IMR-90 (cell line): ENCODE results near the gene AUTS2.

ENCODE experiments used
- CEBPB ChIP-seq: IDR thresholded peaks from 2 replicates; pipeline ENCODE4 v1.6.1; 2012; ENCODE audit warnings: low read depth, low read length, improper control_type of control experiment
- CHD1 ChIP-seq: IDR thresholded peaks from 2 replicates; pipeline ENCODE4 v1.6.1; 2012; ENCODE audit warnings: low read depth, low read length, improper control_type of control experiment
- MAFK ChIP-seq: IDR thresholded peaks from 2 replicates; pipeline ENCODE4 v1.6.1; 2012; ENCODE audit warnings: low read depth, low read length, improper control_type of control experiment
- MXI1 ChIP-seq: IDR thresholded peaks from 2 replicates; pipeline ENCODE4 v1.6.1; 2012; ENCODE audit warnings: low read depth, mild to moderate bottlenecking, low read length, moderate library complexity, borderline replicate concordance
- NFE2L2 ChIP-seq: fragments of 150-350 bp; IDR thresholded peaks from 2 replicates; pipeline ENCODE4 v1.6.1; 2016; ENCODE audit warnings: low read depth, mild to moderate bottlenecking, low read length
- POLR2A ChIP-seq: IDR thresholded peaks from 2 replicates; pipeline ENCODE4 v1.6.1; 2012; ENCODE audit warnings: mild to moderate bottlenecking, low read depth, low read length
- RCOR1 ChIP-seq: IDR thresholded peaks from 2 replicates; pipeline ENCODE4 v1.6.1; 2012; ENCODE audit warnings: mild to moderate bottlenecking, low read length, improper control_type of control experiment; ENCODE audit not compliant: insufficient replicate concordance
- SMC3 ChIP-seq: fragments of 150-350 bp; IDR thresholded peaks from 2 replicates; pipeline ENCODE4 v1.6.1; 2016; ENCODE audit warnings: low read depth, mild to moderate bottlenecking, antibody characterized with exemption, low read length, moderate library complexity
- TF ChIP-seq, protein P1 (sequence below): fragments of 150-350 bp; IDR thresholded peaks from 2 replicates; pipeline ENCODE4 v1.6.1; 2017; ENCODE audit warnings: mild to moderate bottlenecking, antibody characterized with exemption, low read length, low read depth
- TF ChIP-seq, protein P2 (sequence below): conservative IDR thresholded peaks from 2 replicates; pipeline ENCODE4 v1.5.1; 2012; ENCODE audit warnings: mild to moderate bottlenecking, low read depth, low read length, improper control_type of control experiment
- TF ChIP-seq, protein P3 (sequence below): fragments of 150-350 bp; IDR thresholded peaks from 2 replicates; pipeline ENCODE4 v1.6.1; 2016; ENCODE audit warnings: low read depth, mild to moderate bottlenecking, low read length, moderate library complexity, borderline replicate concordance

DNA sequence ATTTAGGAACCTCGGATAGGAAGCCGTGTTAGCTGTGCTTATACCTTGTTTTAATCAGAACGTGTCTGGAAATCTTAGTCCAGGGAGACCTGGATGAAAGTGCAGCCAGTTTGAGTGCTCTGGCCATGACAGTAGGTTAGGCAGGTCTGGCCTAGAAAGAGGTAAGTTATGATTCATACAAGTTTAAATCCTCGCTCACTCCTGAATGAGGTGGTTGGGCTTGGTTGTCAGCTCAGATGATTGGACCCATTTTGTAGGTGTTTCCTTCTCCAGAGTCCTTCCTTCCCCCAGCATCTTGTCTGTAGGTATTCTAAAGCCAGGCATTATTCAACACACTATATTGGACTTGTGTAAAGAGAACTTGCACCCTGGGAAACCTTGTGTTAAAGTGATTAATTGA, 971.8 kb downstream of the AUTS2 start:
- TF ChIP-seq, protein P1, sequence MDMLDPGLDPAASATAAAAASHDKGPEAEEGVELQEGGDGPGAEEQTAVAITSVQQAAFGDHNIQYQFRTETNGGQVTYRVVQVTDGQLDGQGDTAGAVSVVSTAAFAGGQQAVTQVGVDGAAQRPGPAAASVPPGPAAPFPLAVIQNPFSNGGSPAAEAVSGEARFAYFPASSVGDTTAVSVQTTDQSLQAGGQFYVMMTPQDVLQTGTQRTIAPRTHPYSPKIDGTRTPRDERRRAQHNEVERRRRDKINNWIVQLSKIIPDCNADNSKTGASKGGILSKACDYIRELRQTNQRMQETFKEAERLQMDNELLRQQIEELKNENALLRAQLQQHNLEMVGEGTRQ = no peak
- TF ChIP-seq SMC3 (no peak), POLR2A (no peak), CEBPB (no peak), MAFK (no peak), CHD1 (no peak), RCOR1 (no peak), MXI1 (no peak), NFE2L2 (no peak)
- TF ChIP-seq, protein P2, sequence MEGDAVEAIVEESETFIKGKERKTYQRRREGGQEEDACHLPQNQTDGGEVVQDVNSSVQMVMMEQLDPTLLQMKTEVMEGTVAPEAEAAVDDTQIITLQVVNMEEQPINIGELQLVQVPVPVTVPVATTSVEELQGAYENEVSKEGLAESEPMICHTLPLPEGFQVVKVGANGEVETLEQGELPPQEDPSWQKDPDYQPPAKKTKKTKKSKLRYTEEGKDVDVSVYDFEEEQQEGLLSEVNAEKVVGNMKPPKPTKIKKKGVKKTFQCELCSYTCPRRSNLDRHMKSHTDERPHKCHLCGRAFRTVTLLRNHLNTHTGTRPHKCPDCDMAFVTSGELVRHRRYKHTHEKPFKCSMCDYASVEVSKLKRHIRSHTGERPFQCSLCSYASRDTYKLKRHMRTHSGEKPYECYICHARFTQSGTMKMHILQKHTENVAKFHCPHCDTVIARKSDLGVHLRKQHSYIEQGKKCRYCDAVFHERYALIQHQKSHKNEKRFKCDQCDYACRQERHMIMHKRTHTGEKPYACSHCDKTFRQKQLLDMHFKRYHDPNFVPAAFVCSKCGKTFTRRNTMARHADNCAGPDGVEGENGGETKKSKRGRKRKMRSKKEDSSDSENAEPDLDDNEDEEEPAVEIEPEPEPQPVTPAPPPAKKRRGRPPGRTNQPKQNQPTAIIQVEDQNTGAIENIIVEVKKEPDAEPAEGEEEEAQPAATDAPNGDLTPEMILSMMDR = no peak
- TF ChIP-seq, protein P3, sequence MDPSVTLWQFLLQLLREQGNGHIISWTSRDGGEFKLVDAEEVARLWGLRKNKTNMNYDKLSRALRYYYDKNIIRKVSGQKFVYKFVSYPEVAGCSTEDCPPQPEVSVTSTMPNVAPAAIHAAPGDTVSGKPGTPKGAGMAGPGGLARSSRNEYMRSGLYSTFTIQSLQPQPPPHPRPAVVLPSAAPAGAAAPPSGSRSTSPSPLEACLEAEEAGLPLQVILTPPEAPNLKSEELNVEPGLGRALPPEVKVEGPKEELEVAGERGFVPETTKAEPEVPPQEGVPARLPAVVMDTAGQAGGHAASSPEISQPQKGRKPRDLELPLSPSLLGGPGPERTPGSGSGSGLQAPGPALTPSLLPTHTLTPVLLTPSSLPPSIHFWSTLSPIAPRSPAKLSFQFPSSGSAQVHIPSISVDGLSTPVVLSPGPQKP = no peak
